GM18519 (cell line): ENCODE measurements around the gene PCDH9.

Source experiments
- ATAC-seq: cut with Tn5 transposase; IDR thresholded peaks from one replicate; pipeline ENCODE4 v1.9.1; 2021; ENCODE audit warnings: mild to moderate bottlenecking, moderate library complexity; ENCODE audit not compliant: unreplicated experiment, low FRiP score

PCDH9 gene

GRCh38 chr13:66513728-66514127, 716.4 kb downstream of the PCDH9 start:
- no peak for ATAC-seq

GRCh38 chr13:66509175-66509574, 721.0 kb downstream of the PCDH9 start:
- no peak for ATAC-seq

GRCh38 chr13:66508153-66508909, 721.8 kb downstream of the PCDH9 start:
- no peak for ATAC-seq

GRCh38 chr13:66506979-66507378, 723.2 kb downstream of the PCDH9 start:
- no peak for ATAC-seq

- no peak for ATAC-seq
Measured at GRCh38 chr13:66506051-66506777, 723.9 kb downstream of the PCDH9 start.

GRCh38 chr13:66503890-66504289, 726.2 kb downstream of the PCDH9 start:
- no peak for ATAC-seq

GRCh38 chr13:66501181-66501580, 729.0 kb downstream of the PCDH9 start:
- ATAC-seq: no peak

GRCh38 chr13:66492479-66492878, 737.7 kb downstream of the PCDH9 start:
- no peak for ATAC-seq

- ATAC-seq: no peak
Measured at GRCh38 chr13:66491251-66491650, 738.9 kb downstream of the PCDH9 start.

GRCh38 chr13:66489586-66489985, 740.5 kb downstream of the PCDH9 start:
- no peak for ATAC-seq

- ATAC-seq: no peak
Measured at GRCh38 chr13:66489172-66489571, 741.0 kb downstream of the PCDH9 start.

GRCh38 chr13:66483712-66484111, 746.4 kb downstream of the PCDH9 start:
- ATAC-seq: no peak

GRCh38 chr13:66482836-66483235, 747.3 kb downstream of the PCDH9 start:
- no peak for ATAC-seq

GRCh38 chr13:66477816-66478215, 752.3 kb downstream of the PCDH9 start:
- no peak for ATAC-seq

- no peak for ATAC-seq
Measured at GRCh38 chr13:66475061-66475460, 755.1 kb downstream of the PCDH9 start.

GRCh38 chr13:66469745-66470144, 760.4 kb downstream of the PCDH9 start:
- ATAC-seq: no peak

GRCh38 chr13:66468656-66469055, 761.5 kb downstream of the PCDH9 start:
- no peak for ATAC-seq

GRCh38 chr13:66462187-66462586, 767.9 kb downstream of the PCDH9 start:
- no peak for ATAC-seq

- ATAC-seq: no peak
Measured at GRCh38 chr13:66461021-66461420, 769.1 kb downstream of the PCDH9 start.

- ATAC-seq: no peak
Measured at GRCh38 chr13:66459634-66460033, 770.5 kb downstream of the PCDH9 start.

- no peak for ATAC-seq
Measured at GRCh38 chr13:66459143-66459542, 771.0 kb downstream of the PCDH9 start.

- ATAC-seq: no peak
Measured at GRCh38 chr13:66446413-66446812, 783.7 kb downstream of the PCDH9 start.
